IMR-90 (cell line): Measurements from ENCODE around the gene PRR23B. TPM values are rescaled to one million over a fixed set of nuclear protein-coding genes. Genes with fewer than 3 reads are reported as not detected.

Experiments used
- ATAC-seq: fragments of 200-7000 bp; cut with Tn5 transposase; 2 replicates; pipeline ENCODE4 v1.9.1; 2020; ENCODE audit warnings: low read depth, mild to moderate bottlenecking, moderate library complexity
- BruUV-seq: library from RNA; stranded (reverse); fragments of 400-500 nt; replicated peaks from 2 replicates; lab custom pipeline; 2021; lab: Mats Ljungman, UMichigan
- CTCF ChIA-PET: fragments of 300-600 bp; formaldehyde crosslinking; extraction: SDS; loops from one replicate; lab custom pipeline; 2021; ENCODE audit warnings: antibody characterized with exemption; lab: Yijun Ruan, JAX
- POLR2A ChIA-PET: fragments of 300-600 bp; sonication (Branson Sonifier 250); formaldehyde crosslinking; loops from one replicate; lab custom pipeline; 2022; ENCODE audit warnings: antibody characterized with exemption; ENCODE audit not compliant: unreplicated experiment; lab: Charles Lee
- DNase-seq: peaks from one replicate; pipeline ENCODE4 v3.0.0; 2013
- H2AFZ ChIP-seq: replicated peaks from 2 replicates; pipeline ENCODE3; 2013; ENCODE audit warnings: low read length, mild to moderate bottlenecking; ENCODE audit not compliant: poor library complexity
- H2AK5ac ChIP-seq: 2 replicates; pipeline ENCODE4 v1.6.1; 2013; ENCODE audit warnings: low read depth, low read length, inconsistent platforms
- H2AK9ac ChIP-seq: replicated peaks from 2 replicates; pipeline ENCODE3; 2013; ENCODE audit warnings: mild to moderate bottlenecking, low read depth, low read length, moderate library complexity; ENCODE audit not compliant: poor library complexity
- H2BK120ac ChIP-seq: 2 replicates; pipeline ENCODE4 v1.6.1; 2013; ENCODE audit warnings: low read depth, low read length, inconsistent platforms
- H2BK15ac ChIP-seq: 3 replicates; pipeline ENCODE4 v1.6.1; 2013; ENCODE audit warnings: low read depth, low read length, inconsistent platforms
- H2BK20ac ChIP-seq: 2 replicates; pipeline ENCODE4 v1.6.1; 2013; ENCODE audit warnings: low read depth, mild to moderate bottlenecking, inconsistent platforms, low read length, moderate library complexity
- H2BK5ac ChIP-seq: 2 replicates; pipeline ENCODE4 v1.6.1; 2013; ENCODE audit warnings: mild to moderate bottlenecking, low read depth, low read length, inconsistent platforms; ENCODE audit not compliant: poor library complexity, severe bottlenecking
- H3K14ac ChIP-seq: replicated peaks from 2 replicates; pipeline ENCODE4 v1.6.1; 2013; ENCODE audit warnings: low read depth, low read length, inconsistent platforms
- H3K18ac ChIP-seq: 2 replicates; pipeline ENCODE4 v1.6.1; 2013; ENCODE audit warnings: low read depth, low read length, control low read depth
- H3K23ac ChIP-seq: 2 replicates; pipeline ENCODE4 v1.6.1; 2013; ENCODE audit warnings: low read depth, low read length, inconsistent platforms
- H3K27ac ChIP-seq: 2 replicates; pipeline ENCODE4 v1.5.1; 2013; ENCODE audit warnings: mild to moderate bottlenecking, control low read depth, low read length; ENCODE audit not compliant: insufficient read depth
- H3K27me3 ChIP-seq: 2 replicates; pipeline ENCODE4 v1.6.1; 2013; ENCODE audit warnings: low read length; ENCODE audit not compliant: control insufficient read depth, insufficient read depth
- H3K36me3 ChIP-seq: 2 replicates; pipeline ENCODE4 v1.6.1; 2013; ENCODE audit warnings: low read length, mixed read lengths; ENCODE audit not compliant: control insufficient read depth, insufficient read depth
- H3K4ac ChIP-seq: 2 replicates; pipeline ENCODE4 v1.6.1; 2013; ENCODE audit warnings: low read depth, low read length, inconsistent platforms
- H3K4me1 ChIP-seq: 2 replicates; pipeline ENCODE4 v1.6.1; 2013; ENCODE audit warnings: low read length, mixed read lengths; ENCODE audit not compliant: control insufficient read depth, insufficient read depth
- H3K4me2 ChIP-seq: 2 replicates; pipeline ENCODE4 v1.6.1; 2013; ENCODE audit warnings: low read depth, mild to moderate bottlenecking, control low read depth, low read length, moderate library complexity
- H3K4me3 ChIP-seq: 2 replicates; pipeline ENCODE4 v1.5.1; 2013; ENCODE audit warnings: low read depth, mild to moderate bottlenecking, control low read depth, low read length, moderate library complexity; ENCODE audit not compliant: insufficient read depth
- H3K56ac ChIP-seq: 2 replicates; pipeline ENCODE4 v1.6.1; 2013; ENCODE audit warnings: low read length, inconsistent platforms; ENCODE audit not compliant: insufficient read depth; ENCODE audit errors: extremely low read depth
- H3K79me1 ChIP-seq, 2 experiments: 2 replicates each; pipeline ENCODE4 v1.6.1; 2013; ENCODE audit warnings: low read length in 2 of 2, inconsistent platforms in 1 of 2, low read depth in 1 of 2
- H3K9ac ChIP-seq: 2 replicates; pipeline ENCODE4 v1.6.1; 2013; ENCODE audit warnings: low read depth, low read length, control low read depth
- H3K9me1 ChIP-seq: 2 replicates; pipeline ENCODE4 v1.6.1; 2013; ENCODE audit warnings: low read length, inconsistent platforms; ENCODE audit not compliant: insufficient read depth
- H3K9me3 ChIP-seq: 2 replicates; pipeline ENCODE4 v1.6.1; 2013; ENCODE audit warnings: low read length; ENCODE audit not compliant: control insufficient read depth, insufficient read depth
- H4K20me1 ChIP-seq: 2 replicates; pipeline ENCODE4 v1.6.1; 2013; ENCODE audit warnings: low read length, inconsistent platforms; ENCODE audit not compliant: insufficient read depth
- H4K5ac ChIP-seq: 2 replicates; pipeline ENCODE4 v1.6.1; 2013; ENCODE audit warnings: mild to moderate bottlenecking, low read depth, low read length, control low read depth
- H4K8ac ChIP-seq, 2 experiments: 2 replicates each; pipeline ENCODE4 v1.6.1; 2013; ENCODE audit warnings: low read depth in 2 of 2, low read length in 2 of 2, control low read depth in 1 of 2, inconsistent platforms in 1 of 2
- H4K91ac ChIP-seq: 2 replicates; pipeline ENCODE4 v1.6.1; 2013; ENCODE audit warnings: low read depth, low read length, inconsistent platforms; ENCODE audit not compliant: insufficient read depth
- BHLHE40 ChIP-seq: fragments of 150-350 bp; IDR thresholded peaks from 2 replicates; pipeline ENCODE4 v1.6.1; 2016; ENCODE audit warnings: mild to moderate bottlenecking, low read depth, low read length
- CEBPB ChIP-seq: IDR thresholded peaks from 2 replicates; pipeline ENCODE4 v1.6.1; 2012; ENCODE audit warnings: low read depth, low read length, improper control_type of control experiment
- CHD1 ChIP-seq: IDR thresholded peaks from 2 replicates; pipeline ENCODE4 v1.6.1; 2012; ENCODE audit warnings: low read depth, low read length, improper control_type of control experiment
- FOS ChIP-seq: fragments of 150-350 bp; IDR thresholded peaks from 2 replicates; pipeline ENCODE4 v1.6.1; 2016; ENCODE audit warnings: low read depth, low read length
- MAFK ChIP-seq: IDR thresholded peaks from 2 replicates; pipeline ENCODE4 v1.6.1; 2012; ENCODE audit warnings: low read depth, low read length, improper control_type of control experiment
- MAZ ChIP-seq: IDR thresholded peaks from 2 replicates; pipeline ENCODE4 v1.6.1; 2012; ENCODE audit warnings: low read depth, mild to moderate bottlenecking, low read length, improper control_type of control experiment, moderate library complexity, borderline replicate concordance
- MXI1 ChIP-seq: IDR thresholded peaks from 2 replicates; pipeline ENCODE4 v1.6.1; 2012; ENCODE audit warnings: low read depth, mild to moderate bottlenecking, low read length, moderate library complexity, borderline replicate concordance
- NFE2L2 ChIP-seq: fragments of 150-350 bp; IDR thresholded peaks from 2 replicates; pipeline ENCODE4 v1.6.1; 2016; ENCODE audit warnings: low read depth, mild to moderate bottlenecking, low read length
- POLR2A ChIP-seq: IDR thresholded peaks from 2 replicates; pipeline ENCODE4 v1.6.1; 2012; ENCODE audit warnings: mild to moderate bottlenecking, low read depth, low read length
- RAD21 ChIP-seq: IDR thresholded peaks from 2 replicates; pipeline ENCODE4 v1.6.1; 2012; ENCODE audit warnings: low read length, improper control_type of control experiment
- RCOR1 ChIP-seq: IDR thresholded peaks from 2 replicates; pipeline ENCODE4 v1.6.1; 2012; ENCODE audit warnings: mild to moderate bottlenecking, low read length, improper control_type of control experiment; ENCODE audit not compliant: insufficient replicate concordance
- RFX5 ChIP-seq: IDR thresholded peaks from 2 replicates; pipeline ENCODE4 v1.8.0; 2012; ENCODE audit warnings: low read depth, mild to moderate bottlenecking, low read length, moderate library complexity
- SMC3 ChIP-seq: fragments of 150-350 bp; IDR thresholded peaks from 2 replicates; pipeline ENCODE4 v1.6.1; 2016; ENCODE audit warnings: low read depth, mild to moderate bottlenecking, antibody characterized with exemption, low read length, moderate library complexity
- WGBS, 2 experiments: methylation state at CpG; one replicate each; pipeline versions ENCODE4 v1.1.5 to v1.1.7; 2013; ENCODE audit warnings: missing lambda C conversion rate in 2 of 2; ENCODE audit not compliant: insufficient read length in 1 of 2; ENCODE audit errors: extremely low coverage in 2 of 2; 5-methylcytosine and 5-hydroxymethylcytosine counted together
- dilution Hi-C: fragments of 300-500 bp; cut with HindIII; formaldehyde crosslinking; loops from one replicate; pipeline ENCODE4 v1.14.3; 2018; ENCODE audit warnings: low sequenced_read_pairs; ENCODE audit not compliant: unreplicated experiment
- in situ Hi-C: fragments of 300-500 bp; cut with MboI; formaldehyde crosslinking; loops from 3 replicates; pipeline ENCODE4 v1.14.3; 2019; ENCODE audit warnings: low sequenced_read_pairs, inconsistent platforms, mixed read lengths
- intact Hi-C: fragments of 100-400 bp; cut with micrococcal nuclease; formaldehyde crosslinking; loops from 2 replicates; pipeline ENCODE4 v1.10.0; 2022
- polyA plus RNA-seq, 3 experiments: library from polyadenylated mRNA; depleted of rRNA; stranded (reverse); fragments of >200 nt; gene quantifications; 2 replicates each; pipeline ENCODE4 v1.2.3, GENCODE V29; 2012; ENCODE audit warnings: low replicate concordance in 1 of 3
- total RNA-seq: library from RNA; depleted of rRNA; stranded (reverse); fragments of >200 nt; gene quantifications from 2 replicates; pipeline ENCODE4 v1.2.3, GENCODE V29; 2012
- TF ChIP-seq, protein P1 (sequence below): fragments of 150-350 bp; IDR thresholded peaks from 2 replicates; pipeline ENCODE4 v1.6.1; 2016; ENCODE audit warnings: low read depth, mild to moderate bottlenecking, low read length, moderate library complexity, borderline replicate concordance
- TF ChIP-seq, protein P2 (sequence below): conservative IDR thresholded peaks from 2 replicates; pipeline ENCODE4 v1.5.1; 2012; ENCODE audit warnings: mild to moderate bottlenecking, low read depth, low read length, improper control_type of control experiment
- TF ChIP-seq, protein P3 (sequence below): fragments of 150-350 bp; IDR thresholded peaks from 2 replicates; pipeline ENCODE4 v1.6.1; 2017; ENCODE audit warnings: mild to moderate bottlenecking, antibody characterized with exemption, low read length, low read depth

PRR23B gene
- total and polyA plus RNA-seq, 2 of the 4 experiments (the other 2 are of a cell fraction) = not detected

DNA sequence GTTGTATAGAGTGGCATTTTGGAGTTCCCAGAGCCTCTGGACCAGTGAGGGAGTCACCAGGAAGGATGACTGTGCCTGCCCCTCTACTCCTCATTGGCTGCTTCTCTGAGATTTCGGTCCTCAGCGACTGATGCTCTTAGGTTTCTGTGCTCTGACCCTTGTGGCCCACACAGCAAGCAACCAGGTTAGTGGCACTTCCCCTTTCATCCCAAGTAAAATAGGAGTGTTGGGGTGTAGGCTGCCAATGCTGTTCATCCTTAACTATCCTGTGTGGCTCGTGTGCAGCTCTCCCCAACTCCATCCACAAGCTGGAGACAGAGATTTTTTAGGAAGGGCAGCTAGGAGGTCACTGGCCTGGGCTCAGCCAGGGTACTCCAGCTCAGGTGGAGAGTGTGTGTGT is 35.9 kb downstream of the PRR23B start:
- no peak overlapping the region for H3K4me2 ChIP-seq
- H3K9ac ChIP-seq = no peak overlapping the region
- no peak for ATAC-seq
- no peak overlapping the region for H3K14ac ChIP-seq
- H3K9me1 ChIP-seq = no peaks in the 10 kb centered on the region
- in situ Hi-C loops (no loop called here), intact Hi-C loops (no loop called here), dilution Hi-C loops (no loop called here)
- no peaks in the 10 kb centered on the region for H3K79me1 ChIP-seq
- H3K27me3 ChIP-seq = peaks cover 8% of the 10 kb centered on the region; the same call in 1 of the 2 replicates
- H2AK5ac ChIP-seq = no peak overlapping the region
- BruUV-seq = no TSS peak
- no peak overlapping the region for H4K91ac ChIP-seq
- no peak overlapping the region for H2AFZ ChIP-seq
- no peaks in the 10 kb centered on the region for H3K9me3 ChIP-seq
- no peak for DNase-seq
- no peak for TF ChIP-seq CEBPB
- TF ChIP-seq NFE2L2 = no peak
- TF ChIP-seq BHLHE40 = no peak
- no peak for TF ChIP-seq MAZ
- no peak for TF ChIP-seq RCOR1
- no peak for TF ChIP-seq MAFK
- TF ChIP-seq, protein P1, sequence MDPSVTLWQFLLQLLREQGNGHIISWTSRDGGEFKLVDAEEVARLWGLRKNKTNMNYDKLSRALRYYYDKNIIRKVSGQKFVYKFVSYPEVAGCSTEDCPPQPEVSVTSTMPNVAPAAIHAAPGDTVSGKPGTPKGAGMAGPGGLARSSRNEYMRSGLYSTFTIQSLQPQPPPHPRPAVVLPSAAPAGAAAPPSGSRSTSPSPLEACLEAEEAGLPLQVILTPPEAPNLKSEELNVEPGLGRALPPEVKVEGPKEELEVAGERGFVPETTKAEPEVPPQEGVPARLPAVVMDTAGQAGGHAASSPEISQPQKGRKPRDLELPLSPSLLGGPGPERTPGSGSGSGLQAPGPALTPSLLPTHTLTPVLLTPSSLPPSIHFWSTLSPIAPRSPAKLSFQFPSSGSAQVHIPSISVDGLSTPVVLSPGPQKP = no peak
- TF ChIP-seq RFX5 = no peak
- no peak for TF ChIP-seq SMC3
- TF ChIP-seq MXI1 = no peak
- no peak for TF ChIP-seq RAD21
- TF ChIP-seq CHD1 = no peak
- TF ChIP-seq, protein P2, sequence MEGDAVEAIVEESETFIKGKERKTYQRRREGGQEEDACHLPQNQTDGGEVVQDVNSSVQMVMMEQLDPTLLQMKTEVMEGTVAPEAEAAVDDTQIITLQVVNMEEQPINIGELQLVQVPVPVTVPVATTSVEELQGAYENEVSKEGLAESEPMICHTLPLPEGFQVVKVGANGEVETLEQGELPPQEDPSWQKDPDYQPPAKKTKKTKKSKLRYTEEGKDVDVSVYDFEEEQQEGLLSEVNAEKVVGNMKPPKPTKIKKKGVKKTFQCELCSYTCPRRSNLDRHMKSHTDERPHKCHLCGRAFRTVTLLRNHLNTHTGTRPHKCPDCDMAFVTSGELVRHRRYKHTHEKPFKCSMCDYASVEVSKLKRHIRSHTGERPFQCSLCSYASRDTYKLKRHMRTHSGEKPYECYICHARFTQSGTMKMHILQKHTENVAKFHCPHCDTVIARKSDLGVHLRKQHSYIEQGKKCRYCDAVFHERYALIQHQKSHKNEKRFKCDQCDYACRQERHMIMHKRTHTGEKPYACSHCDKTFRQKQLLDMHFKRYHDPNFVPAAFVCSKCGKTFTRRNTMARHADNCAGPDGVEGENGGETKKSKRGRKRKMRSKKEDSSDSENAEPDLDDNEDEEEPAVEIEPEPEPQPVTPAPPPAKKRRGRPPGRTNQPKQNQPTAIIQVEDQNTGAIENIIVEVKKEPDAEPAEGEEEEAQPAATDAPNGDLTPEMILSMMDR = no peak
- no peak for TF ChIP-seq FOS
- TF ChIP-seq, protein P3, sequence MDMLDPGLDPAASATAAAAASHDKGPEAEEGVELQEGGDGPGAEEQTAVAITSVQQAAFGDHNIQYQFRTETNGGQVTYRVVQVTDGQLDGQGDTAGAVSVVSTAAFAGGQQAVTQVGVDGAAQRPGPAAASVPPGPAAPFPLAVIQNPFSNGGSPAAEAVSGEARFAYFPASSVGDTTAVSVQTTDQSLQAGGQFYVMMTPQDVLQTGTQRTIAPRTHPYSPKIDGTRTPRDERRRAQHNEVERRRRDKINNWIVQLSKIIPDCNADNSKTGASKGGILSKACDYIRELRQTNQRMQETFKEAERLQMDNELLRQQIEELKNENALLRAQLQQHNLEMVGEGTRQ = no peak
- no peak for TF ChIP-seq POLR2A
- no CpG with 5 or more reads among the region's 3 CpGs for WGBS, 2 experiments
- ChIA-PET POLR2A (no interaction called here), CTCF (no interaction called here)
- no peaks in the 10 kb centered on the region for H3K36me3 ChIP-seq
- no peak overlapping the region for H3K18ac ChIP-seq
- no peak overlapping the region for H2BK120ac ChIP-seq
- no peak overlapping the region for H2BK5ac ChIP-seq
- no peak overlapping the region for H3K27ac ChIP-seq
- H3K4me1 ChIP-seq = no peaks in the 10 kb centered on the region
- no peak overlapping the region for H3K4me3 ChIP-seq
- no peak overlapping the region for H2AK9ac ChIP-seq
- H3K56ac ChIP-seq = no peak overlapping the region
- H3K23ac ChIP-seq = no peak overlapping the region
- H2BK15ac ChIP-seq = no peak overlapping the region
- no peak overlapping the region for H2BK20ac ChIP-seq
- H3K4ac ChIP-seq = no peak overlapping the region
- H4K5ac ChIP-seq = no peak overlapping the region
- no peak overlapping the region for H4K8ac ChIP-seq
- H4K20me1 ChIP-seq = no peaks in the 10 kb centered on the region
